K562 (cell line): ENCODE data around the gene ANAPC2. TPM values are rescaled to one million over a fixed set of nuclear protein-coding genes. Genes with fewer than 3 reads are reported as not detected.

Experiments used
- ATAC-seq: fragments of 200-7000 bp; cut with Tn5 transposase; 3 replicates; pipeline ENCODE4 v1.9.1; 2020; ENCODE audit warnings: moderate library complexity
- BruUV-seq: library from RNA; stranded (reverse); fragments of 400-500 nt; replicated peaks from 2 replicates; lab custom pipeline; 2021; lab: Mats Ljungman, UMichigan
- CTCF ChIA-PET: fragments of 300-600 bp; formaldehyde crosslinking; extraction: SDS; loops from one replicate; lab custom pipeline; 2021; ENCODE audit warnings: low intra/inter-chr PET ratio; lab: Yijun Ruan, JAX
- POLR2A ChIA-PET: fragments of 300-600, 350-650 bp; sonication (Branson Sonifier 250); formaldehyde crosslinking; extraction: SDS; loops from one replicate; lab custom pipeline; 2021; ENCODE audit warnings: antibody characterized with exemption, inconsistent platforms; lab: Yijun Ruan, JAX
- DNase-seq, 4 experiments: peaks; one replicate each; pipeline versions ENCODE4 v3.0.0 to v3.0.0-alpha.2; 2011 to 2018; ENCODE audit warnings: low spot score in 3 of 4, mixed read lengths in 3 of 4; ENCODE audit errors: extremely low read depth in 1 of 4
- FAIRE-seq: peaks from 2 replicates; lab custom pipeline; 2011; peaks lifted over from hg19 to GRCh38; lab: Jason Lieb, UNC
- H2AFZ ChIP-seq: 2 replicates; pipeline ENCODE4 v1.6.0; 2011; ENCODE audit warnings: low read depth, low read length, control low read depth, inconsistent platforms
- H3K27ac ChIP-seq: fragments of 200-600 bp; 3 replicates; pipeline ENCODE4 v1.8.0; 2011; ENCODE audit warnings: low read depth, mild to moderate bottlenecking, control low read depth, inconsistent platforms, low read length, moderate library complexity, mixed read lengths; ENCODE audit errors: extremely low read depth
- H3K27me3 ChIP-seq, 2 experiments: fragments of 300-600 bp in 1 of 2; 2 replicates in 1 of 2; 3 replicates in 1 of 2; pipeline versions ENCODE4 v1.6.0 to v1.8.0; 2011; ENCODE audit warnings: inconsistent platforms in 2 of 2, low read length in 2 of 2, mild to moderate bottlenecking in 1 of 2, mixed read lengths in 1 of 2, moderate library complexity in 1 of 2; ENCODE audit not compliant: control insufficient read depth in 2 of 2, insufficient read depth in 2 of 2
- H3K36me3 ChIP-seq: fragments of 300-600 bp; 3 replicates; pipeline ENCODE4 v1.8.0; 2011; ENCODE audit warnings: mild to moderate bottlenecking, low read length, inconsistent platforms; ENCODE audit not compliant: control insufficient read depth, insufficient read depth
- H3K4me1 ChIP-seq, 2 experiments: fragments of 200-600 bp in 1 of 2; replicated peaks in 1 of 2; 2 replicates in 1 of 2; 3 replicates in 1 of 2; pipeline versions ENCODE4 v1.5.1 to v1.8.0; 2011; ENCODE audit warnings: inconsistent platforms in 2 of 2, low read length in 2 of 2, mild to moderate bottlenecking in 1 of 2, mixed read lengths in 1 of 2, moderate library complexity in 1 of 2; ENCODE audit not compliant: control insufficient read depth in 2 of 2, insufficient read depth in 2 of 2
- H3K4me2 ChIP-seq: 2 replicates; pipeline ENCODE4 v1.6.1; 2011; ENCODE audit warnings: low read length, control low read depth, inconsistent platforms, mixed read lengths; ENCODE audit not compliant: insufficient read depth
- H3K4me3 ChIP-seq: fragments of 200-600 bp; sonication (generic), shearing (Covaris generic); 2 replicates; pipeline ENCODE4 v1.5.1; 2016; ENCODE audit warnings: control low read depth, inconsistent platforms
- H3K79me2 ChIP-seq: fragments of 200-600 bp; 3 replicates; pipeline ENCODE4 v1.8.0; 2011; ENCODE audit warnings: low read length, inconsistent platforms; ENCODE audit not compliant: control insufficient read depth, insufficient read depth
- H3K9ac ChIP-seq, 2 experiments: 2 replicates each; pipeline versions ENCODE4 v1.6.0 to v1.6.1; 2011; ENCODE audit warnings: low read depth in 2 of 2, low read length in 2 of 2, control low read depth in 1 of 2, inconsistent platforms in 1 of 2, mild to moderate bottlenecking in 1 of 2, mixed read lengths in 1 of 2; ENCODE audit not compliant: insufficient read depth in 1 of 2
- H3K9me1 ChIP-seq: one replicate; pipeline ENCODE4 v1.6.0; 2011; ENCODE audit warnings: inconsistent platforms, mild to moderate bottlenecking, low read length, moderate library complexity; ENCODE audit not compliant: control insufficient read depth, insufficient read depth
- H3K9me3 ChIP-seq: replicated peaks from 2 replicates; pipeline ENCODE4 v1.5.1; 2011; ENCODE audit warnings: low read depth, low read length, inconsistent platforms; ENCODE audit not compliant: control insufficient read depth, insufficient read depth
- H4K20me1 ChIP-seq: replicated peaks from 2 replicates; pipeline ENCODE4 v1.6.1; 2011; ENCODE audit warnings: low read length, inconsistent platforms, mixed read lengths; ENCODE audit not compliant: control insufficient read depth, insufficient read depth
- BRCA1 ChIP-seq, 2 experiments: fragments of 450-650 bp in 1 of 2; sonication (generic) in 1 of 2; formaldehyde crosslinking in 1 of 2; IDR thresholded peaks; 2 replicates each; pipeline versions ENCODE4 v1.5.0 to v1.6.1; 2017 to 2020; ENCODE audit warnings: mild to moderate bottlenecking in 1 of 2, missing genetic modification reagents in 1 of 2
- WGBS: fragments of 100-300 bp; shearing (Covaris generic); methylation state at CpG from one replicate; pipeline ENCODE4 v1.1.6; 2016; ENCODE audit warnings: low coverage, mixed read lengths; ENCODE audit not compliant: insufficient coverage; ENCODE audit errors: missing lambda C conversion rate; 5-methylcytosine and 5-hydroxymethylcytosine counted together
- in situ Hi-C: fragments of 300-500 bp; cut with MboI; formaldehyde crosslinking; loops from 4 replicates; pipeline ENCODE4 v1.15.0; 2018; ENCODE audit warnings: inconsistent platforms, mixed read lengths
- intact Hi-C: fragments of 100-400 bp; cut with micrococcal nuclease; formaldehyde crosslinking; loops from 2 replicates; pipeline ENCODE4 v1.14.2; 2022
- polyA plus RNA-seq, 8 experiments: library from polyadenylated mRNA; depleted of rRNA in 4 of 8; stranded (reverse) in 5 of 8; unstranded in 3 of 8; fragments of >200 nt; fragmentation: Nextera tagmentation in 2 of 8; fragmentation: Illumina TruSeq in 1 of 8; extraction: Ambion mirVana in 2 of 8; extraction: Trizol in 1 of 8; gene quantifications; 2 replicates each; pipeline versions ENCODE4 v1.2.1 to v1.2.3, GENCODE V29; 2011 to 2014; ENCODE audit warnings: inconsistent platforms in 1 of 8, missing spikeins in 1 of 8
- total RNA-seq, 7 experiments: library from RNA; depleted of rRNA in 6 of 7; stranded (reverse); fragments of >200 nt in 6 of 7; fragmentation: Illumina TruSeq in 2 of 7; extraction: Trizol in 2 of 7; gene quantifications; 2 replicates each; pipeline versions ENCODE4 v1.2.1 to v1.2.3, GENCODE V29; 2011 to 2021; ENCODE audit warnings: low replicate concordance in 1 of 7
- TF ChIP-seq, protein P1 (sequence below): sonication (generic); formaldehyde crosslinking; IDR thresholded peaks from 2 replicates; pipeline ENCODE4 v1.8.1; 2023; ENCODE audit warnings: mild to moderate bottlenecking, missing genetic modification reagents

ANAPC2 gene
- total and polyA plus RNA-seq, 9 of the 15 experiments (the other 6 are each of a cell fraction or from before 2014, with no cell fraction given) = 0.11 to 56.5 (median 17.1) TPM; not detected in 1

DNA sequence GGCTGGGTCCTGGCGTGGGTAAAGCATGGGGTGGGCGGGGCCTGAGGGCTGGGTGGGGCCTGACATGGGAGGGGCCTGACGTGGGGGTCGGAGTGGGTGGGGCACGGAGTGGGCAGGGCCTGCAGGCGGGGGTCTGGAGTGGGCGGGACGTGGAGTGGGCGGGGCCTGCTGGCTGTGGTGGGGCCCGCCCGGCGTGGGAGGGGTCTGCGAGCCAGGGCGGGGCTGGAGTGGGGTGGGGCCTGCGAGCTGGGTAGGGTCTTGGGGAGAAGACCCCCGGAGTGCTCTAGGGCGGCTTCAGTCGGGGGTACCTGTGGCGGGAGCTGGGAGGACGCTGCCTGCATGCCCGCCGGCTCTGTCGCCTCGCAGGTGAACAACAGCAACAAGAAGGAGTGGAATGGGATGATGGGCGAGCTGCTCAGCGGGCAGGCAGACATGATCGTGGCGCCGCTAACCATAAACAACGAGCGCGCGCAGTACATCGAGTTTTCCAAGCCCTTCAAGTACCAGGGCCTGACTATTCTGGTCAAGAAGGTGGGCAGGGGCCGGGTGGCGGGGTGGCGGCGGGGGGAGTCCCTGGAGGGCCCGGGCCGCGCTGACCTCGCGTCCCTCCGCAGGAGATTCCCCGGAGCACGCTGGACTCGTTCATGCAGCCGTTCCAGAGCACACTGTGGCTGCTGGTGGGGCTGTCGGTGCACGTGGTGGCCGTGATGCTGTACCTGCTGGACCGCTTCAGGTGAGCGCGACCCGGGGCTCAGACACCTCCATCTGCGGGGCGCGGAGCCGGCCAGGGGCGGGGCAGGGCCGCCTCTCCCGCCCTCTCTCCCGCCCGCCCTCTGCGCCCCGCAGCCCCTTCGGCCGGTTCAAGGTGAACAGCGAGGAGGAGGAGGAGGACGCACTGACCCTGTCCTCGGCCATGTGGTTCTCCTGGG is 26.5 kb downstream of the ANAPC2 start:
- H3K9me1 ChIP-seq = no peaks in the 10 kb centered on the region
- TF ChIP-seq BRCA1 (IDR thresholded peaks at IDR 0.05) (no peak), BRCA1 (CRISPR knock-in tag; IDR thresholded peaks at IDR 0.05) (no peak)
- TF ChIP-seq, protein P1, sequence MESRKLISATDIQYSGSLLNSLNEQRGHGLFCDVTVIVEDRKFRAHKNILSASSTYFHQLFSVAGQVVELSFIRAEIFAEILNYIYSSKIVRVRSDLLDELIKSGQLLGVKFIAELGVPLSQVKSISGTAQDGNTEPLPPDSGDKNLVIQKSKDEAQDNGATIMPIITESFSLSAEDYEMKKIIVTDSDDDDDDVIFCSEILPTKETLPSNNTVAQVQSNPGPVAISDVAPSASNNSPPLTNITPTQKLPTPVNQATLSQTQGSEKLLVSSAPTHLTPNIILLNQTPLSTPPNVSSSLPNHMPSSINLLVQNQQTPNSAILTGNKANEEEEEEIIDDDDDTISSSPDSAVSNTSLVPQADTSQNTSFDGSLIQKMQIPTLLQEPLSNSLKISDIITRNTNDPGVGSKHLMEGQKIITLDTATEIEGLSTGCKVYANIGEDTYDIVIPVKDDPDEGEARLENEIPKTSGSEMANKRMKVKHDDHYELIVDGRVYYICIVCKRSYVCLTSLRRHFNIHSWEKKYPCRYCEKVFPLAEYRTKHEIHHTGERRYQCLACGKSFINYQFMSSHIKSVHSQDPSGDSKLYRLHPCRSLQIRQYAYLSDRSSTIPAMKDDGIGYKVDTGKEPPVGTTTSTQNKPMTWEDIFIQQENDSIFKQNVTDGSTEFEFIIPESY (CRISPR knock-in tag) = peak; percentile 62; the same call in 1 of the 2 replicates
- intact Hi-C loops (no loop called here), in situ Hi-C loops (no loop called here)
- WGBS = 85% methylated on average over 19 of the region's 71 CpGs
- peaks cover 11 to 26% of the 10 kb centered on the region in 2 experiments; a peak in 4 of 5 replicates for H3K27me3 ChIP-seq
- ChIA-PET CTCF (no interaction called here), POLR2A (interaction anchor here (0.6 kb wide), 1 partner anchor 27 kb away, joined by 3 read pairs; no protein-coding TSS in a partner anchor)
- no peak overlapping the region for H3K9ac ChIP-seq
- H4K20me1 ChIP-seq = peaks cover 8% of the 10 kb centered on the region; the same call in 1 of the 2 replicates
- no peaks in the 10 kb centered on the region for H3K79me2 ChIP-seq
- H3K4me3 ChIP-seq = no peak overlapping the region
- H3K4me2 ChIP-seq = no peak overlapping the region
- DNase-seq (peak; percentile 44 to 85 (median 79)), ATAC-seq (peak; percentile 17), FAIRE-seq (no peak)
- H3K4me1 ChIP-seq = peaks cover 18 to 97% of the 10 kb centered on the region in 2 experiments; a peak in 4 of 5 replicates
- no peaks in the 10 kb centered on the region for H3K36me3 ChIP-seq
- no TSS peak for BruUV-seq
- H2AFZ ChIP-seq = no peak overlapping the region
- H3K9me3 ChIP-seq = no peaks in the 10 kb centered on the region
- H3K27ac ChIP-seq = no peak overlapping the region
